ENCODE results near the gene DENND1A. TPM values are rescaled to one million over a fixed set of nuclear protein-coding genes. Genes with fewer than 3 reads are reported as not detected.

Gene DENND1A
- total RNA-seq, 1 donor from 2014 or later, result 25.2 TPM

- DNase-seq (no peak), ATAC-seq (ENCODE audit: low read depth) (no peak)
- Mint-ChIP-seq H3K9me3 (no peaks in the 10 kb centered on the region), H3K27me3 (no peaks in the 10 kb centered on the region), H3K4me1 (no peaks in the 10 kb centered on the region), H3K27ac (no peak overlapping the region), H3K36me3 (ENCODE audit: low read depth) (peaks cover 10% of the 10 kb centered on the region), H3K4me3 (no peak overlapping the region)
- ChIA-PET POLR2A (interaction anchor here (1.1 kb wide), 1 partner anchor 9 kb away, joined by 8 read pairs; no protein-coding TSS in a partner anchor), CTCF (no interaction called here)
- intact Hi-C loops (cut with micrococcal nuclease), result no loop called here
- TF ChIP-seq, protein P1, sequence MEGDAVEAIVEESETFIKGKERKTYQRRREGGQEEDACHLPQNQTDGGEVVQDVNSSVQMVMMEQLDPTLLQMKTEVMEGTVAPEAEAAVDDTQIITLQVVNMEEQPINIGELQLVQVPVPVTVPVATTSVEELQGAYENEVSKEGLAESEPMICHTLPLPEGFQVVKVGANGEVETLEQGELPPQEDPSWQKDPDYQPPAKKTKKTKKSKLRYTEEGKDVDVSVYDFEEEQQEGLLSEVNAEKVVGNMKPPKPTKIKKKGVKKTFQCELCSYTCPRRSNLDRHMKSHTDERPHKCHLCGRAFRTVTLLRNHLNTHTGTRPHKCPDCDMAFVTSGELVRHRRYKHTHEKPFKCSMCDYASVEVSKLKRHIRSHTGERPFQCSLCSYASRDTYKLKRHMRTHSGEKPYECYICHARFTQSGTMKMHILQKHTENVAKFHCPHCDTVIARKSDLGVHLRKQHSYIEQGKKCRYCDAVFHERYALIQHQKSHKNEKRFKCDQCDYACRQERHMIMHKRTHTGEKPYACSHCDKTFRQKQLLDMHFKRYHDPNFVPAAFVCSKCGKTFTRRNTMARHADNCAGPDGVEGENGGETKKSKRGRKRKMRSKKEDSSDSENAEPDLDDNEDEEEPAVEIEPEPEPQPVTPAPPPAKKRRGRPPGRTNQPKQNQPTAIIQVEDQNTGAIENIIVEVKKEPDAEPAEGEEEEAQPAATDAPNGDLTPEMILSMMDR (IDR thresholded peaks at IDR 0.05), result no peak
Measured at GRCh38 chr9:123411191-123411590, 518.7 kb downstream of the DENND1A start.

GRCh38 chr9:123410281-123410910 lies 519.5 kb downstream of the DENND1A start:
- no peak for DNase-seq
- Mint-ChIP-seq H3K4me3 (no peak overlapping the region), H3K27me3 (no peaks in the 10 kb centered on the region), H3K9me3 (no peaks in the 10 kb centered on the region), H3K27ac (no peak overlapping the region), H3K4me1 (no peaks in the 10 kb centered on the region), H3K36me3 (ENCODE audit: low read depth) (peaks cover 6% of the 10 kb centered on the region)
- no peak for ATAC-seq (ENCODE audit: low read depth)
- intact Hi-C loops (cut with micrococcal nuclease), result no loop called here
- TF ChIP-seq, protein P1 (IDR thresholded peaks at IDR 0.05), result no peak
- ChIA-PET CTCF (no interaction called here), POLR2A (interaction anchor here (1.1 kb wide), 1 partner anchor 10 kb away, joined by 8 read pairs; no protein-coding TSS in a partner anchor)

GRCh38 chr9:123408313-123409262 lies 521.3 kb downstream of the DENND1A start:
- no peak for DNase-seq
- ChIA-PET CTCF (no interaction called here), POLR2A (no interaction called here)
- ATAC-seq (ENCODE audit: low read depth), result no peak
- intact Hi-C loops (cut with micrococcal nuclease), result no loop called here
- TF ChIP-seq, protein P1 (IDR thresholded peaks at IDR 0.05), result no peak
- no peaks in the 10 kb centered on the region for H3K27me3 Mint-ChIP-seq
- H3K4me3 Mint-ChIP-seq, result no peak overlapping the region
- peaks cover 6% of the 10 kb centered on the region for H3K36me3 Mint-ChIP-seq (ENCODE audit: low read depth)
- no peaks in the 10 kb centered on the region for H3K9me3 Mint-ChIP-seq
- H3K4me1 Mint-ChIP-seq, result no peaks in the 10 kb centered on the region
- no peak overlapping the region for H3K27ac Mint-ChIP-seq

- TF ChIP-seq, protein P1 (IDR thresholded peaks at IDR 0.05), result no peak
- Mint-ChIP-seq H3K36me3 (ENCODE audit: low read depth) (peaks cover 2% of the 10 kb centered on the region), H3K27me3 (no peaks in the 10 kb centered on the region), H3K4me1 (no peaks in the 10 kb centered on the region), H3K9me3 (no peaks in the 10 kb centered on the region), H3K27ac (no peak overlapping the region), H3K4me3 (no peak overlapping the region)
- ChIA-PET CTCF (no interaction called here), POLR2A (no interaction called here)
- no peak for DNase-seq
- ATAC-seq (ENCODE audit: low read depth), result no peak
- intact Hi-C loops (cut with micrococcal nuclease), result no loop called here
Measured at GRCh38 chr9:123407217-123407851, 522.6 kb downstream of the DENND1A start.

Measured in activated B cell treated with CpG ODN at 0.5 μM for 24 hours (primary cell).